Activated CD4-positive, alpha-beta memory T cell treated with anti-CD3 and anti-CD28 coated beads for 36 hours (primary cell): Measurements from ENCODE around the gene ADAMTS7. TPM values are rescaled to one million over a fixed set of nuclear protein-coding genes. Genes with fewer than 3 reads are reported as not detected.
"Not testable (repeated sequence)": the region's sequence is repeated elsewhere in the genome, so short reads cannot be mapped to it uniquely, and the experiment has no call there.

Source experiments
- CTCF ChIA-PET: fragments of 350-600 bp; sonication (Branson Sonifier 250); formaldehyde crosslinking; loops from one replicate; lab custom pipeline; 2021; ENCODE audit warnings: antibody characterized with exemption, inconsistent platforms; lab: Charles Lee
- POLR2A ChIA-PET: fragments of 350-600 bp; sonication (Branson Sonifier 250); formaldehyde crosslinking; loops from one replicate; lab custom pipeline; 2021; ENCODE audit warnings: antibody characterized with exemption; lab: Charles Lee
- DNase-seq: peaks from one replicate; pipeline ENCODE4 v3.0.0-alpha.2; 2020
- H3K27ac Mint-ChIP-seq: one replicate; pipeline ENCODE4 v1.8.0; 2021; ENCODE audit warnings: mixed read lengths
- H3K27me3 Mint-ChIP-seq: one replicate; pipeline ENCODE4 v1.8.0; 2021; ENCODE audit warnings: mixed read lengths
- H3K36me3 Mint-ChIP-seq: one replicate; pipeline ENCODE4 v1.8.0; 2021; ENCODE audit warnings: mixed read lengths
- H3K4me1 Mint-ChIP-seq: one replicate; pipeline ENCODE4 v1.8.0; 2021; ENCODE audit warnings: low read depth, mixed read lengths
- H3K4me3 Mint-ChIP-seq: one replicate; pipeline ENCODE4 v1.8.0; 2021; ENCODE audit warnings: mild to moderate bottlenecking, mixed read lengths
- H3K9me3 Mint-ChIP-seq: one replicate; pipeline ENCODE4 v1.8.0; 2021; ENCODE audit warnings: mixed read lengths
- intact Hi-C: fragments of 100-400 bp; cut with micrococcal nuclease; formaldehyde crosslinking; loops from one replicate; pipeline ENCODE4 v1.15.1; 2023
- total RNA-seq, 2 experiments: library from RNA; stranded (reverse); gene quantifications; one replicate each; pipeline ENCODE4 v1.2.3, GENCODE V29; 2021

Gene ADAMTS7
- total RNA-seq, 2 experiments from 2014 or later: 0.10 TPM

- Mint-ChIP-seq H3K9me3 (no peaks in the 10 kb centered on the region), H3K27me3 (no peaks in the 10 kb centered on the region), H3K36me3 (no peaks in the 10 kb centered on the region), H3K27ac (no peak overlapping the region), H3K4me1 (no peaks in the 10 kb centered on the region), H3K4me3 (no peak overlapping the region)
- no peak for DNase-seq
- ChIA-PET CTCF (no interaction called here), POLR2A (no interaction called here)
- intact Hi-C loops: no loop called here
Observed at GRCh38 chr15:78768096-78768495, 43.2 kb downstream of the ADAMTS7 start.

- H3K9me3 Mint-ChIP-seq: no peaks in the 10 kb centered on the region
- intact Hi-C loops: no loop called here
- CTCF ChIA-PET: no interaction called here
- no peaks in the 10 kb centered on the region for H3K27me3 Mint-ChIP-seq
- no peaks in the 10 kb centered on the region for H3K4me1 Mint-ChIP-seq
- no peak for DNase-seq
- POLR2A ChIA-PET: no interaction called here
- H3K4me3 Mint-ChIP-seq: no peak overlapping the region
- H3K27ac Mint-ChIP-seq: no peak overlapping the region
- H3K36me3 Mint-ChIP-seq: no peaks in the 10 kb centered on the region
Observed at GRCh38 chr15:78767331-78767951, 43.8 kb downstream of the ADAMTS7 start.

- H3K27me3 Mint-ChIP-seq, POLR2A ChIA-PET, DNase-seq, H3K9me3 Mint-ChIP-seq, H3K27ac Mint-ChIP-seq, intact Hi-C loops, H3K4me1 Mint-ChIP-seq, H3K4me3 Mint-ChIP-seq, H3K36me3 Mint-ChIP-seq: not testable (repeated sequence)
- CTCF ChIA-PET: interaction anchor here (1.1 kb wide), 1 partner anchor 11 kb away, joined by 3 read pairs; no protein-coding TSS in a partner anchor
Observed at GRCh38 chr15:78766641-78767071, 44.6 kb downstream of the ADAMTS7 start.

- H3K4me1 Mint-ChIP-seq: peaks cover 13% of the 10 kb centered on the region
- ChIA-PET POLR2A (no interaction called here), CTCF (interaction anchor here (1.1 kb wide), 1 partner anchor 11 kb away, joined by 3 read pairs; no protein-coding TSS in a partner anchor)
- no peaks in the 10 kb centered on the region for H3K9me3 Mint-ChIP-seq
- no peak for DNase-seq
- H3K36me3 Mint-ChIP-seq: no peaks in the 10 kb centered on the region
- H3K4me3 Mint-ChIP-seq: no peak overlapping the region
- intact Hi-C loops: no loop called here
- H3K27me3 Mint-ChIP-seq: no peaks in the 10 kb centered on the region
- no peak overlapping the region for H3K27ac Mint-ChIP-seq
Observed at GRCh38 chr15:78766041-78766440, 45.2 kb downstream of the ADAMTS7 start.

- ChIA-PET CTCF (interaction anchor here (1.1 kb wide), 1 partner anchor 10 kb away, joined by 3 read pairs; no protein-coding TSS in a partner anchor), POLR2A (interaction anchor here (0.8 kb wide), 1 partner anchor 109 kb away, joined by 3 read pairs; no protein-coding TSS in a partner anchor)
- intact Hi-C loops, H3K4me3 Mint-ChIP-seq, H3K27ac Mint-ChIP-seq, H3K9me3 Mint-ChIP-seq, DNase-seq, H3K36me3 Mint-ChIP-seq, H3K27me3 Mint-ChIP-seq: not testable (repeated sequence)
- peaks cover 17% of the 10 kb centered on the region for H3K4me1 Mint-ChIP-seq
Observed at GRCh38 chr15:78765154-78765860, 46.0 kb downstream of the ADAMTS7 start.

- H3K27ac Mint-ChIP-seq, CTCF ChIA-PET, H3K36me3 Mint-ChIP-seq, H3K4me3 Mint-ChIP-seq, DNase-seq, H3K9me3 Mint-ChIP-seq, intact Hi-C loops, H3K27me3 Mint-ChIP-seq: not testable (repeated sequence)
- peaks cover 17% of the 10 kb centered on the region for H3K4me1 Mint-ChIP-seq
- POLR2A ChIA-PET: interaction anchor here (0.8 kb wide), 1 partner anchor 109 kb away, joined by 3 read pairs; no protein-coding TSS in a partner anchor
Observed at GRCh38 chr15:78764340-78765153, 46.7 kb downstream of the ADAMTS7 start.

GRCh38 chr15:78763796-78764241, 47.4 kb downstream of the ADAMTS7 start:
- ChIA-PET POLR2A (no interaction called here), CTCF (interaction anchor here (1.2 kb wide), 1 partner anchor 18 kb away, joined by 3 read pairs; no protein-coding TSS in a partner anchor)
- Mint-ChIP-seq H3K36me3 (no peaks in the 10 kb centered on the region), H3K27ac (no peak overlapping the region), H3K9me3 (no peaks in the 10 kb centered on the region), H3K4me1 (peaks cover 17% of the 10 kb centered on the region), H3K4me3 (no peak overlapping the region), H3K27me3 (no peaks in the 10 kb centered on the region)
- intact Hi-C loops: no loop called here
- no peak for DNase-seq

GRCh38 chr15:78762985-78763795, 48.1 kb downstream of the ADAMTS7 start:
- intact Hi-C loops: loop anchor here (1.0 kb wide), 1 partner anchor 27 kb away; no protein-coding TSS in a partner anchor
- H3K27ac Mint-ChIP-seq: no peak overlapping the region
- no peak for DNase-seq
- H3K36me3 Mint-ChIP-seq: no peaks in the 10 kb centered on the region
- no peaks in the 10 kb centered on the region for H3K27me3 Mint-ChIP-seq
- POLR2A ChIA-PET: no interaction called here
- peaks cover 17% of the 10 kb centered on the region for H3K4me1 Mint-ChIP-seq
- CTCF ChIA-PET: interaction anchor here (1.2 kb wide), 1 partner anchor 19 kb away, joined by 3 read pairs; no protein-coding TSS in a partner anchor
- no peak overlapping the region for H3K4me3 Mint-ChIP-seq
- no peaks in the 10 kb centered on the region for H3K9me3 Mint-ChIP-seq

GRCh38 chr15:78762386-78762961, 48.8 kb downstream of the ADAMTS7 start:
- DNase-seq, H3K27me3 Mint-ChIP-seq, POLR2A ChIA-PET, H3K4me3 Mint-ChIP-seq, H3K9me3 Mint-ChIP-seq, H3K36me3 Mint-ChIP-seq: not testable (repeated sequence)
- intact Hi-C loops: loop anchor here (1.0 kb wide), 1 partner anchor 28 kb away; no protein-coding TSS in a partner anchor
- CTCF ChIA-PET: interaction anchor here (1.2 kb wide), 1 partner anchor 20 kb away, joined by 3 read pairs; no protein-coding TSS in a partner anchor
- H3K4me1 Mint-ChIP-seq: peaks cover 17% of the 10 kb centered on the region
- peak overlapping the region; percentile 83 for H3K27ac Mint-ChIP-seq

- Mint-ChIP-seq H3K4me3 (no peak overlapping the region), H3K36me3 (no peaks in the 10 kb centered on the region), H3K4me1 (peaks cover 22% of the 10 kb centered on the region), H3K27ac (peak overlapping the region; percentile 83), H3K27me3 (no peaks in the 10 kb centered on the region), H3K9me3 (no peaks in the 10 kb centered on the region)
- intact Hi-C loops: loop anchor here (1.0 to 2.0 kb wide), 2 partner anchors 28 to 111 kb away; partner anchors contain the start of gene MORF4L1
- DNase-seq: no peak
- ChIA-PET POLR2A (no interaction called here), CTCF (no interaction called here)
Observed at GRCh38 chr15:78761891-78762385, 49.3 kb downstream of the ADAMTS7 start.
